HG03558 (cell line): ENCODE measurements around the gene MTCL3.

Experiments
- ATAC-seq: cut with Tn5 transposase; IDR thresholded peaks from one replicate; pipeline ENCODE4 v1.9.1; 2021; ENCODE audit warnings: moderate number of reproducible peaks; ENCODE audit not compliant: unreplicated experiment; ENCODE audit errors: extremely low read depth

MTCL3 gene

GRCh38 chr6:127475135-127475822 lies 43.9 kb downstream of the MTCL3 start:
- no peak for ATAC-seq

DNA sequence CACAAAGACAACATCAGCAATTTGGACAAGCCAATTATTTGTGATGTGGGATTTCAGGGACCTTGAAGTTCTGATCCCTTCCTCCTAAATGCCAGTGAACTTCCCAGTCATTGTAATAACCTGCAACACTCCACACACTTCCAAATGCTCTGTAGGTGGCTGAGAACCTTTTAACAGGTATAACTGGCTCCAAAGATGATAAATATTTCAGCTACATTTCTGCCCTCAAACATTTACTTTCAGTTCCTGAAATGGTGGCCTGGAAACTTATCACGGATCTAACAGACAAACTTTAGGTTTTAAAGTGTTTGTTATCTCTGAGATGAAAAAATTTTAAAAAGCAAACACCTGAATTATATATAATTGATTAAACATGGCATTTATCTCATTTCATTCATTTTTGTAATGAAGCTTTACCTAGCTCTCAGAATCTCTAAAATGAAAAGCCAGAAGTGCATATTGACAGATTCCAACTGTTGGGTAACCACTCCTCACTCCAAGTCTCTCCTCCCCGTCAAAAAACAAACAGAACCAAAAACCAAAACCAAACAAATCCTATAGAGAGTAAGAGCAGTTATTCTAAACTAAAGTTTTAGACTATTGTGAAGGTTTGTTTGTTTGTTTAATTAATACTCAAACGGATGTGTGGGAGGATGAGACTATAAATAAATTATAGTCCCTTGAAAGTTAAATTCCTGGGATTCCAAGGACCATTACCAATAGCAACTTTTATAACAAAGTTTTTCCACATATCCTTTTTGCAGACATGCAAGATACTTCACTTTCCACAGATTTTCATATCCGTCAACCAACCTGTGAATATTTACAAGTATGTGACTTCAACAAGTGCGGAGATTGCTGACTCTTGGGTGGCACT lies 47.5 kb downstream of the MTCL3 start:
- no peak for ATAC-seq

- ATAC-seq = no peak
Observed at GRCh38 chr6:127468936-127469335, 50.2 kb downstream of the MTCL3 start.

GRCh38 chr6:127466416-127466815 lies 52.7 kb downstream of the MTCL3 start:
- no peak for ATAC-seq

DNA sequence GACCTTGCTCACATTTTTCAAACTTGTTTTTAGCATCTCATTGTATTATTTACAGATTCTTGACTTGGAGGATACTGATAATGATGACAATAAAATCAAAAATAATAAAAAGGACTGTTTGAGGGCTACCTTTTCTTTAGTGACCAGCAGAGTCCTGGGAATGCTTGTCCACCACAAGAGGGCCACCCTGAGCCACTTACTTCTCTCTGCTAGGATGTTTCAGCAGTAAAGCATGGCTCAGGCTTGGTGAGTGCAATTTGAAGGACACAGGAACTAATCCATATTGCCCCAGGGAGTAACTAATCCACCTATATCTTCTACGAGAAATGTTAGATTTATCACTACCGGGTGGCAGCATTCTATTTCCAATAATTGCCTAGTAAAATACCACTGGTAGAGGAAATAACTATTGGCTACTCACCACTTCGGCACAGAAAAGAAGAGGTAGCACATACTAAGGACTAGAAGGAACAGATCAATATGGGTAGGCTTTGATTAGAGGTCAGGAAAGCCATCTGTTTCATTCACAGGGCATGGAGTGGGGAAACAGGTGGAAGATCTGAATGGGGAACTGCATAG lies 54.2 kb downstream of the MTCL3 start:
- peak; percentile 87 for ATAC-seq

DNA sequence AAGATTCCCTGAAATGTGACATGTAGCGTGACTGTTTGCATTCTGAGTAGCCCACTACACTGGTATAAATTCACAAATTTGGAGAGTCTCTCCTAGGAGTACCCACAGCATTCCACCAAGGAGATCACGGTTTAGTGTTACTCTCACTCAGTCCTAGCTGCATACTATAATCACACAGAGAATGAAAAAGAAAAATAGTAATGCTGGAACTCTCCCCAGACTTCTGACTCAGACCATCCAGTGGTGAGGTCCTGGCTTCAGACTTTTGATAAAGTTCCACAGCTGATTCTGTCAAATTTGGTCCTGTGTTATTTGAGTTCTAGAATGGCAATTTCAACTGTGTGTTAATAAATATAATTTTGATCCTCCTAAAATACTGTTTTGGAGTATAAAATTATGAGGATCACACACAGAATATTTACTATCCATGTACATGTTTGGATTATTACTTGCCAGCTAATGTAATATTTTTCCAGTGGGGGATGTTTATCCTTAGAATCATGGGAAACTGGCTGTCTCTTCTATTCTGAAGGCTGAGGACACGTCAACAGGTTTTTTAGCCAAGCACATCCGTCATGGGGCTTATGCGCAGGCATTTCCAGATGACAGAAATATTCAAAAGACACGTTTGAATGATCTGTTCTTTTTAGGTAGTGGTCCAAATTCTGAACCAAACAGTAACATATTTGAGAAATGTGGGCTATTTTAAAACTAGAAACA lies 54.8 kb downstream of the MTCL3 start:
- no peak for ATAC-seq

DNA sequence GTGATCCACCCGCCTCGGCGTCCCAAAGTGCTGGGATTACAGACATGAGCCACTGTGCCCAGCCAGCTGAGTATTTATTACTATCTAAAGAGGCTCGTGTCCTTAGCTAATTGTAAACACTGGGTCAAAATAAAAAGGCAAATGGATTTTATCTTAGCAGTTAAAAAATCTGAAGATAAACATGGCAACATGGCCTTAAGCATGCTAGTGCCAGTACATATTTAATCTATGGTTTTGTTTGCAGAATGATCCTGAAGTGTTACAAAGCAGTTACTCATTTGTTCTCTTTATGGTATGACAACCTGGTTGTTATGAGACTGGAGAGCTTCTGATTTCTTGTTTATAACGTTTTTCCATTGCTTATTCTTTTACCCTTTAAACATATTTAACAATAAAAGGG lies 56.1 kb downstream of the MTCL3 start:
- ATAC-seq = no peak

DNA sequence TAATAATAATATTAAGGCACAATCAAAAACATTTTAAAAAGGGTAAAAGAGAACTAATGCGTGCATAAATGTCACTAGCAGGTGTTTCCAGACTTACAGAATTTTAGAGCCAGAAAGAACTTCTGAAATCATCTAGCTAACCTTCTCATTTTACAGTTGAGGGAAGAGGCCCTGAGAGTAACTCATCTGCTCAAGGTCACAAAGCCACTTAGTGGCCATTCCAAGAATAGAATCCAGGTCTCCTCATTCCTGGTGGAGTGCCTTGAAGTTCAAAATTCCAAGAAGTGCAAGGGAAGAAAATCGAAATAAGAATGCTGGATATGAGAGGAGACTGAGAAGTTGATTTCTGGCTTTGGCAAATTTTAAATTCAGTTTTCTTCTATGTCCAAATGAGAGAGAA lies 56.8 kb downstream of the MTCL3 start:
- no peak for ATAC-seq

DNA sequence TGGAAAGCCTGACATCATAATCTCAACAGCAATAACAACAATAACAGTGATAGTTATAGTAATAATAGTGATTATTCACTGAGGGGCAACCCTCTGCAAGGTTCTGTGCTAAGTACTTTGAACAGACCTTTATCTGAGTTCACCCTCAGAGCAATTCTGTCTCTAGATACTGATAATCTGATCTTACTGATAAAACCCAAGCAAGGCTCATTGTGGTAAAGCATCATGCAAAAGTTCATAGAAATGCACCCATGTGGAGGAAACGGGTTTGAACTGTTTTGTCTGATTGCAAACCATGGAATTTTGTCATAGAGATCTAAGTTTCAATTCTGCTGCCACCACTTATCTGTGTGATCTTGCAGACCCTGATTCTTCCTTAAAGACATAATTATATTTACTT lies 58.7 kb downstream of the MTCL3 start:
- no peak for ATAC-seq

GRCh38 chr6:127459231-127459641 lies 59.9 kb downstream of the MTCL3 start, which contains the start of gene KIAA0408:
Gene KIAA0408, minus strand, starts transcription at chr6:127459389. Its CDS starts 5,408 bp downstream, at chr6:127453981.
- ATAC-seq = no peak

- no peak for ATAC-seq
Observed at GRCh38 chr6:127458817-127459216, 60.3 kb downstream of the MTCL3 start.

DNA sequence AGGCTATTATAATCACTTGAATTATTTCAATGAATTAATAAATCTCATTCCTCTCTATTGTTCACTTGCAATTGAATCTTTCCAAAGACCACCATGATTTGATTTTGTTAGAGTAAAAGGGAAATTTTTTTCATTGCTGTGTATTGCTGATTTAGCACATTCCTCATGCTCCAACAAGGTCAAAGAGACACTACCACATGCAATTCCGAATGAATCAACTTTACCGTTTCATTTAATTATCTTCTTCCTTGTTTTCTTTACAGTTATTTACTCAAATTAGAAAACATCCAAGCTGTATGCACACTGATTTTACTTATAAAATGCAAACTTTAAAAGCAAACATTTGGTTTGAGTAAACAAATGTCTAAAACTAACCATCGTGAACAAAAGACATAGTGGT lies 60.9 kb downstream of the MTCL3 start:
- ATAC-seq = no peak

DNA sequence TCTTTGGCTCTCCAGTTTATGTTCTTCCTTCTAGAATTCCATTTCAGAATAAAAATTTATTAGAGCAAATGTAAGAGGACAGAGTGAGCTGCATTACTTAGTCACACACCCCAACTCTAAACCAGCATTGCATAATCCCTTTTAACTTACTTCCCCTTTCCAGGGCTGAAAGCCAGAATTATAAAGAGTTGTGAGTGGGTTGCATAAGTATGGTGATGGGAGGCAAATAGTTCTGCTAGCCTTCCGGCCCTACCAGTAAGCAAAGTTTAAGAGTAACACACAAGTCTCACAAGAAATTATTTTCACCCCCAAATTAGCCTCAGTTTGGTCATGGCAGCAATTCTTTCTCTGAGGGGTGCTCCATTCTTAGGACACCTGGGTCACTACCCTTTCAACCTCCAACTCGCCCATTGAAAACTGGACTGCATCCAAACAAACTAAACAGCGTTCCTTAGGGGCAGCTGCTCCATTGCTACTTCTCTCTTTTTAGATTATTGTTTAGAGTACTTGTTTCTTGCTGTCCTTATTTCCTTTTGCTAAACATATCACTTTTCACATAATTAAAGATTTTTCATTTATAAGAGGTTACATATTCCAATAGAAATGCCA lies 61.6 kb downstream of the MTCL3 start:
- no peak for ATAC-seq

DNA sequence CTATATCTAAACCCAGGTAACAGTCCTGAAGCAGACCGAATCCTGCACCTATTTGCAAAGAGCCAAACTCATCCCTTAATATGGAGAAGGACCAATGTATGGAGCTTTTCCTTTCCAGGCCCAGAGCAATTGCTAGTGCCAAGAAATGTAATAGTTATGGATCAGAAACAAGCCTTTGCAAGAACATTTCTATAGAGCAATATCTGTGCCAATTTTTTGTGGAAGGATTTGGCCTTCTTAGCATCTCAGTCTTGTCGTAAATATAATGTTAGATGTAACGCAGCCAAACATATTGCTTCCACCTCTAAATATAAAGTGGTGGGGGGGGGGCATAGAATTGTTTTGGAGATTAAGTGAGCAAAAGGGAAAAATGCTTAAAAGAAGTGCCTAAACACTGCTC lies 62.7 kb downstream of the MTCL3 start:
- no peak for ATAC-seq

GRCh38 chr6:127453845-127454619 lies 65.1 kb downstream of the MTCL3 start:
- ATAC-seq = no peak

DNA sequence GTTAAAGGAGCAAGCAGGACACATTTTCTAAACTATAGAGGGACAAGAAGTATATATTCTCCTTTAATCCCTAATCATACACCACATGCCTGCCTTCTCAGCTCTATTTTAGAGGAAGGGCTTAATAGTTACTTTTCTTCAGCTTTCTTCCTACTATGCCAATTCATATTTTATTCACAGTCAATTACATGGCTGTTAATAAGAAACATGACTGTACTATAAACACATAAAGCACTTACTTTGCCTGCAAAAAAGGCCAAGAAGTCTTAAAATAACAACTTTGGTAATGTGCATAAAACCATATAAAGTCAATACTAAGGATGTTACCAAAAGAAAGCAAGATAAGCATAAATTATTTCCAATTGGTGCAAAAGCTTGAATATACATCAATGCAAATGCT lies 66.3 kb downstream of the MTCL3 start:
- ATAC-seq = no peak

GRCh38 chr6:127451388-127451787 lies 67.7 kb downstream of the MTCL3 start:
- no peak for ATAC-seq

DNA sequence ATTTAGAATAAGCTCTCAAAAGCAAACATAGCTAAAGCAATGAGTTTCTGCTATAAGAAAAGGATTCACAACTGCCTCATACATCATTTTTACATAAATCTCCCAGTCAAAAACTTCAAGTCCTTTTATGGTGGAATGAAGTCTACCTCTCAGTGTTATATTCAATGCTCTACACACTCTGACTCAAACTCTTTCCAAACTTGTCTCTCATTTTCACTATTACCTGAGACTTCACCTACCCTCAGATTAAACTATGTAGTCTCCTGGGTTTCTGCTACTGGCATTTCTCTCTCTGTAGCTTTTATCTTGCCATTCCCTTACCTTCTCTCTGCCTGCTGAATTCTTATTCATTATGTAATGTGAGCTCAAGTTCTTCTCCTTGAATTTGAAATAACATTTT lies 71.4 kb downstream of the MTCL3 start:
- ATAC-seq = no peak

DNA sequence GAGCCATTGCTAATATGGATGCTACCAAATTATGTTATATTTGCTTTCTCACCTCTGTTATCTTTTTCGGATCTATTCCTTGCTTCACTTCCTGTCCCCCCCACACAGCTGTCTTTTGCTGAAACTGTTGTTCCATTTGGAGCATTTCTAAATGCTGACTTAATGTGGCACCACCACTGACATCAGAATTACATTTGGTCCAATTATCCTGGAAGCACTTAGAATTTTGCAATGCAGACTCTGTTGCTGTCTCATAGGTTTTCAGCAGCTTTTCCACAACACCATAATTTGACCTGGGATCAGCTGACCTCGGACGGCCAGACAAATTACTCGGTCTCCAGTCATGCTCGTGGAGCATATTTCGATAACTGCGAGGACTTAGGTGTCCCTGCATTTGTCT lies 72.8 kb downstream of the MTCL3 start:
- no peak for ATAC-seq
